ENCODE results near the gene KAZALD1.

KAZALD1 gene

GRCh38 chr10:101050208-101051069 lies 11.3 kb upstream of the KAZALD1 start:
- peak; percentile 31 to 41 for DNase-seq

GRCh38 chr10:101052285-101052684 lies 9.5 kb upstream of the KAZALD1 start:
- no peak for DNase-seq

GRCh38 chr10:101053516-101053915 lies 8.3 kb upstream of the KAZALD1 start:
- DNase-seq: no peak

GRCh38 chr10:101054351-101054750 lies 7.4 kb upstream of the KAZALD1 start:
- DNase-seq: no peak

GRCh38 chr10:101054876-101055275 lies 6.9 kb upstream of the KAZALD1 start:
- DNase-seq: no peak

GRCh38 chr10:101055411-101055810 lies 6.4 kb upstream of the KAZALD1 start:
- DNase-seq: no peak

GRCh38 chr10:101056365-101057151 lies 5.2 kb upstream of the KAZALD1 start:
- DNase-seq: no peak

GRCh38 chr10:101060036-101060950 lies 1.5 kb upstream of the KAZALD1 start:
- peak; percentile 94 for DNase-seq

- peak; percentile 83 to 90 for DNase-seq
These were observed 702 bp upstream of the KAZALD1 start for GRCh38 chr10:101060951-101061623.

- DNase-seq: peak; percentile 46 to 67
These were observed 652 bp downstream of the KAZALD1 start for GRCh38 chr10:101062232-101063049.

- DNase-seq: peak in 1 of 2 experiments; percentile 9
These were observed 1.3 kb downstream of the KAZALD1 start for GRCh38 chr10:101063050-101063525.

- DNase-seq: no peak
These were observed 2.0 kb downstream of the KAZALD1 start for GRCh38 chr10:101063548-101064414.

GRCh38 chr10:101064415-101065030 lies 2.7 kb downstream of the KAZALD1 start:
- no peak for DNase-seq

GRCh38 chr10:101065481-101066145 lies 3.8 kb downstream of the KAZALD1 start:
- DNase-seq: no peak

GRCh38 chr10:101066146-101066895 lies 4.5 kb downstream of the KAZALD1 start:
- DNase-seq: no peak

- DNase-seq: no peak
These were observed 5.1 kb downstream of the KAZALD1 start for GRCh38 chr10:101066896-101067355.

- DNase-seq: peak; percentile 70 to 73
These were observed 5.7 kb downstream of the KAZALD1 start for GRCh38 chr10:101067356-101068083.
